Mesothelial cell of epicardium (in vitro differentiated cells): ENCODE data around the gene TFB2M. TPM values are rescaled to one million over a fixed set of nuclear protein-coding genes. Genes with fewer than 3 reads are reported as not detected.

ENCODE experiments used
- DNase-seq, 2 experiments: peaks; one replicate each; pipeline ENCODE4 v3.0.0; 2021; ENCODE audit warnings: low spot score in 2 of 2; ENCODE audit not compliant: unreplicated experiment in 2 of 2
- H3K27ac Mint-ChIP-seq: 2 replicates; pipeline ENCODE4 v1.8.0; 2021; ENCODE audit warnings: mixed read lengths
- H3K27me3 Mint-ChIP-seq: 2 replicates; pipeline ENCODE4 v1.8.0; 2021; ENCODE audit warnings: low read depth, mixed read lengths
- H3K36me3 Mint-ChIP-seq: 2 replicates; pipeline ENCODE4 v1.8.0; 2021; ENCODE audit warnings: mixed read lengths
- H3K4me1 Mint-ChIP-seq: 2 replicates; pipeline ENCODE4 v1.8.0; 2021; ENCODE audit warnings: mixed read lengths
- H3K4me3 Mint-ChIP-seq: 2 replicates; pipeline ENCODE4 v1.8.0; 2021; ENCODE audit warnings: mild to moderate bottlenecking, moderate library complexity, mixed read lengths
- H3K9me3 Mint-ChIP-seq: 2 replicates; pipeline ENCODE4 v1.8.0; 2021; ENCODE audit warnings: mixed read lengths
- CTCF ChIP-seq: fragments of 200-600 bp; sonication (generic); IDR thresholded peaks from one replicate; pipeline ENCODE4 v1.5.0; 2021; ENCODE audit warnings: antibody characterized with exemption; ENCODE audit not compliant: unreplicated experiment
- total RNA-seq: library from RNA; stranded (reverse); gene quantifications from 3 replicates; pipeline ENCODE4 v1.2.1, GENCODE V29; 2021

The TFB2M gene
- total RNA-seq, 1 donor from 2014 or later, result 12.1 TPM

DNA sequence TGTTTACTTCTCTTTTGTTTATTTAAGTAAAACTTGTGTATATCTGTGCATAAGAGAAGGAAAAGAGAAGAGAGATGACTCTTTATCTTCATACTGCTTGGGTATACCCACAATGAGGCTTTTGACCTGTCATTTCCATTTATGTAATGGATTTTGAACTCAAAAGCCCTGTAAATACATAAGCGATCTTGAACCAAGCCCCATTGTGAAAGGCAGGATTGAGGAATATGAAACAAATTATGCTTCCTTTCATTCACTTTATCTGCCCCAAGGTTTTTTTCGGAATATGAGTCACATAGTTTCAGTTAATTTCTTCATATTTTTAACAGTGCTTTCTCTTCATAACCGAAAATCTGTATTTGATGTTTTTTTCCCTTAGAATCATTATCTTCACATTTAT is 21.5 kb upstream of the TFB2M start:
- peak overlapping the region; percentile 27 for H3K27ac Mint-ChIP-seq
- TF ChIP-seq CTCF, result no peak
- H3K9me3 Mint-ChIP-seq, result peaks cover 14% of the 10 kb centered on the region
- peaks cover 29% of the 10 kb centered on the region for H3K36me3 Mint-ChIP-seq
- H3K4me1 Mint-ChIP-seq, result peaks cover 23% of the 10 kb centered on the region
- H3K27me3 Mint-ChIP-seq, result no peaks in the 10 kb centered on the region
- no peak overlapping the region for H3K4me3 Mint-ChIP-seq
- no peak for DNase-seq

GRCh38 chr1:246587032-246587431 is 21.0 kb upstream of the TFB2M start:
- peaks cover 14% of the 10 kb centered on the region for H3K9me3 Mint-ChIP-seq
- H3K27me3 Mint-ChIP-seq, result no peaks in the 10 kb centered on the region
- H3K4me3 Mint-ChIP-seq, result no peak overlapping the region
- peaks cover 25% of the 10 kb centered on the region for H3K36me3 Mint-ChIP-seq
- H3K4me1 Mint-ChIP-seq, result peaks cover 29% of the 10 kb centered on the region
- no peak for TF ChIP-seq CTCF
- DNase-seq, result no peak
- H3K27ac Mint-ChIP-seq, result no peak overlapping the region

DNA sequence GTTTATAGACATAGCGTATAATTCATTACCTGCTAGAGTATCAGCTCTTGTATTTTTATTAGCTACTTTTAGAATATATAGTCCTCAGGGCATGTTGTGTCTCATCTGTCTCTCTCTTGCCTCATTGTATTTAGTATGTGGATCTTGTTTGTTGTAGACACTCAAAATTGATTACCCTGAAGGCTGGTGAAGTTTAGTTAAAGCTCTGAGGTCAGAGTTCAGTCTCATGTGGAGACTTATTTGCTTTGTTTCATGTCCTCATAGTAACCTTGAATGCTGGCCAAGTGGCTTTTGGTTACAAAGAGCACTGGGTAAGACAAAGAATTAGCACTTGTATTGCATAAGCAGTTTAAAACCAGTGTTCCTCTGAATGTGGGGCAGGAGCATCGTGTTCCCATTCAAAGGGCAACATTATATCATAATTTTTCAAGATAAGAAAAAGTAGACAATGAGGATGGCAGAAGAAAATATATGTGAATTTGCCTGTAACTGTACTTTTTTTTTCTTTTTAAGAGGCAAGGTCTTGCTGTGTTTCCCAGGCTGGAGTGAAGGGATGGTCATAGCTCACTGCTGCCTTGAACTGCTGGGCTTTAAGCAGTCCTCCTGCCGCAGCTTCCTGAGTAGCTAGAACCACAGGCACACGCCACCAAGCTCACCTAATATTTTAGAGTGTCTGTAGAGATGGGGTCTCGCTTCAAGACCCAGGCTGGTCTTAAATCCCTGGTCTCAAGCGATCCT is 17.6 kb upstream of the TFB2M start:
- H3K4me3 Mint-ChIP-seq, result no peak overlapping the region
- no peak for TF ChIP-seq CTCF
- DNase-seq, result no peak
- H3K27ac Mint-ChIP-seq, result peak overlapping the region; percentile 83
- no peaks in the 10 kb centered on the region for H3K27me3 Mint-ChIP-seq
- peaks cover 44% of the 10 kb centered on the region for H3K4me1 Mint-ChIP-seq
- no peaks in the 10 kb centered on the region for H3K9me3 Mint-ChIP-seq
- H3K36me3 Mint-ChIP-seq, result peaks cover 8% of the 10 kb centered on the region

DNA sequence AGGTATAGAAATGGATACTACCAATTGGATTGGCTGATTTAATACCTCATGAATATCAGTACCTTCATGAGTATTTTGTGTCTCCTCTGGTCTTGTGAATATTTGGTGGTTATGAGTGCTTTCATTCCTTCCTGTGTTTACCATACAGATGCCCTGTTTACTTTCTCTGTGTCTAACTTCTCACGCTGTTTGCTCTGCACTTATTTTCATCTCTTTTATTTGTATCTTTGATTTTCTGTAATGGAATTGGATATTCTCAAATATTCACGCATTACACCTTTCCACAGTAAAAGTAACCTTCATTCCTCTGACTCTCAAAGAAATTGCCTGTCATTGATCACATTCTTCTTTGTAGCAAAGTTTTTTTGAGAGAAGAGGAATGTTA is 17.0 kb upstream of the TFB2M start:
- H3K27ac Mint-ChIP-seq, result peak overlapping the region; percentile 23
- no peaks in the 10 kb centered on the region for H3K9me3 Mint-ChIP-seq
- peaks cover 47% of the 10 kb centered on the region for H3K4me1 Mint-ChIP-seq
- H3K36me3 Mint-ChIP-seq, result peaks cover 7% of the 10 kb centered on the region
- no peak for TF ChIP-seq CTCF
- no peak overlapping the region for H3K4me3 Mint-ChIP-seq
- no peaks in the 10 kb centered on the region for H3K27me3 Mint-ChIP-seq
- no peak for DNase-seq

- TF ChIP-seq CTCF, result no peak
- H3K27me3 Mint-ChIP-seq, result no peaks in the 10 kb centered on the region
- no peak overlapping the region for H3K4me3 Mint-ChIP-seq
- H3K4me1 Mint-ChIP-seq, result peaks cover 52% of the 10 kb centered on the region
- H3K9me3 Mint-ChIP-seq, result no peaks in the 10 kb centered on the region
- H3K36me3 Mint-ChIP-seq, result peaks cover 7% of the 10 kb centered on the region
- peak overlapping the region; percentile 53 for H3K27ac Mint-ChIP-seq
- no peak for DNase-seq
Observed at GRCh38 chr1:246582301-246583055, 16.4 kb upstream of the TFB2M start.
